H1 (cell line): ENCODE results near the gene COL12A1. TPM values are rescaled to one million over a fixed set of nuclear protein-coding genes. Genes with fewer than 3 reads are reported as not detected.

Source experiments
- CBX5 ChIP-seq: fragments of 300-800, 300-1000 bp; sonication (generic); IDR thresholded peaks from 2 replicates; pipeline ENCODE4 v1.7.1; 2016; ENCODE audit warnings: antibody characterized with exemption, low read length, low read depth
- CEBPB ChIP-seq: IDR thresholded peaks from 2 replicates; pipeline ENCODE4 v1.6.1; 2012; ENCODE audit warnings: low read depth, low read length
- CHD2 ChIP-seq: IDR thresholded peaks from 2 replicates; pipeline ENCODE4 v1.6.1; 2012; ENCODE audit warnings: low read length, improper control_type of control experiment
- E2F6 ChIP-seq: IDR thresholded peaks from 2 replicates; pipeline ENCODE4 v1.6.1; 2012; ENCODE audit warnings: inconsistent platforms
- PHF8 ChIP-seq: fragments of 200-600 bp; sonication (generic); conservative IDR thresholded peaks from 2 replicates; pipeline ENCODE4 v1.7.1; 2012; ENCODE audit warnings: low read depth, mild to moderate bottlenecking, inconsistent platforms, low read length, moderate library complexity
- RAD21 ChIP-seq, 2 experiments: IDR thresholded peaks in 1 of 2; conservative IDR thresholded peaks in 1 of 2; 2 replicates each; pipeline ENCODE4 v1.6.1; 2011; ENCODE audit warnings: low read depth in 2 of 2, low read length in 2 of 2, improper control_type of control experiment in 1 of 2, inconsistent platforms in 1 of 2, mild to moderate bottlenecking in 1 of 2, moderate library complexity in 1 of 2
- TCF12 ChIP-seq: IDR thresholded peaks from 2 replicates; pipeline ENCODE4 v1.6.1; 2011; ENCODE audit warnings: low read depth, mild to moderate bottlenecking, low read length
- polyA plus RNA-seq, 7 experiments: library from polyadenylated mRNA; depleted of rRNA in 3 of 7; stranded (reverse) in 5 of 7; unstranded in 2 of 7; fragments of >200 nt in 5 of 7; fragments of 200-250 nt in 2 of 7; gene quantifications; 1 replicate in 5 of 7; 2 replicates in 1 of 7; 4 replicates in 1 of 7; pipeline versions ENCODE4 v1.2.1 to v1.2.3, GENCODE V29; 2011 to 2013; ENCODE audit warnings: missing spikeins in 2 of 7, mixed read lengths in 2 of 7
- total RNA-seq: library from RNA; stranded (reverse); fragmentation: NEBNext Ultra II Directional; extraction: Animal tissue kit (Norgen Biotek cat#: 25700); gene quantifications from 2 replicates; pipeline ENCODE4 v1.2.1, GENCODE V29; 2021
- TF ChIP-seq, protein P1 (sequence below): IDR thresholded peaks from 2 replicates; pipeline ENCODE4 v1.6.1; 2012; ENCODE audit warnings: low read length, inconsistent platforms

COL12A1 gene
- total and polyA plus RNA-seq, 2 of the 8 experiments (the other 6 are each of a cell fraction or from before 2014, with no cell fraction given) = 1.4 to 4.7 TPM

GRCh38 chr6:75230484-75231325 is 24.9 kb upstream of the COL12A1 start (continued):
- TF ChIP-seq, protein P1, sequence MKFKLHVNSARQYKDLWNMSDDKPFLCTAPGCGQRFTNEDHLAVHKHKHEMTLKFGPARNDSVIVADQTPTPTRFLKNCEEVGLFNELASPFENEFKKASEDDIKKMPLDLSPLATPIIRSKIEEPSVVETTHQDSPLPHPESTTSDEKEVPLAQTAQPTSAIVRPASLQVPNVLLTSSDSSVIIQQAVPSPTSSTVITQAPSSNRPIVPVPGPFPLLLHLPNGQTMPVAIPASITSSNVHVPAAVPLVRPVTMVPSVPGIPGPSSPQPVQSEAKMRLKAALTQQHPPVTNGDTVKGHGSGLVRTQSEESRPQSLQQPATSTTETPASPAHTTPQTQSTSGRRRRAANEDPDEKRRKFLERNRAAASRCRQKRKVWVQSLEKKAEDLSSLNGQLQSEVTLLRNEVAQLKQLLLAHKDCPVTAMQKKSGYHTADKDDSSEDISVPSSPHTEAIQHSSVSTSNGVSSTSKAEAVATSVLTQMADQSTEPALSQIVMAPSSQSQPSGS = no peak
- TF ChIP-seq CBX5 = no peak
- no peak for TF ChIP-seq PHF8
- TF ChIP-seq E2F6 = no peak
- no peak for TF ChIP-seq TCF12
- TF ChIP-seq RAD21 (IDR thresholded peaks at IDR 0.05 in 1 of 2, conservative IDR thresholded peaks at IDR 0.05 in 1 of 2; ENCODE audit: low read depth in 2 of 2, low read length in 2 of 2) = peak; percentile 84 to 87
- TF ChIP-seq CEBPB = peak; percentile 30; the same call in 1 of the 2 replicates
- TF ChIP-seq CHD2 = no peak
